SU-DHL-6 (cell line): ENCODE results near the gene SUPT6H.
"Not testable (repeated sequence)": the region's sequence is repeated elsewhere in the genome, so short reads cannot be mapped to it uniquely, and the experiment has no call there.

ENCODE experiments used
- CTCF ChIP-seq: fragments of 200-600 bp; sonication (generic); IDR thresholded peaks from one replicate; pipeline ENCODE4 v1.5.1; 2017; ENCODE audit warnings: antibody characterized with exemption, mild to moderate bottlenecking, low read length, moderate library complexity; ENCODE audit not compliant: insufficient read depth, poor library complexity, severe bottlenecking
- EZH2phosphoT487 ChIP-seq: fragments of 200-600 bp; sonication (generic), shearing (Covaris generic); conservative IDR thresholded peaks from 2 replicates; pipeline ENCODE4 v1.6.1; 2018; ENCODE audit warnings: mild to moderate bottlenecking, antibody characterized with exemption, low read length, moderate library complexity, mixed read lengths

DNA sequence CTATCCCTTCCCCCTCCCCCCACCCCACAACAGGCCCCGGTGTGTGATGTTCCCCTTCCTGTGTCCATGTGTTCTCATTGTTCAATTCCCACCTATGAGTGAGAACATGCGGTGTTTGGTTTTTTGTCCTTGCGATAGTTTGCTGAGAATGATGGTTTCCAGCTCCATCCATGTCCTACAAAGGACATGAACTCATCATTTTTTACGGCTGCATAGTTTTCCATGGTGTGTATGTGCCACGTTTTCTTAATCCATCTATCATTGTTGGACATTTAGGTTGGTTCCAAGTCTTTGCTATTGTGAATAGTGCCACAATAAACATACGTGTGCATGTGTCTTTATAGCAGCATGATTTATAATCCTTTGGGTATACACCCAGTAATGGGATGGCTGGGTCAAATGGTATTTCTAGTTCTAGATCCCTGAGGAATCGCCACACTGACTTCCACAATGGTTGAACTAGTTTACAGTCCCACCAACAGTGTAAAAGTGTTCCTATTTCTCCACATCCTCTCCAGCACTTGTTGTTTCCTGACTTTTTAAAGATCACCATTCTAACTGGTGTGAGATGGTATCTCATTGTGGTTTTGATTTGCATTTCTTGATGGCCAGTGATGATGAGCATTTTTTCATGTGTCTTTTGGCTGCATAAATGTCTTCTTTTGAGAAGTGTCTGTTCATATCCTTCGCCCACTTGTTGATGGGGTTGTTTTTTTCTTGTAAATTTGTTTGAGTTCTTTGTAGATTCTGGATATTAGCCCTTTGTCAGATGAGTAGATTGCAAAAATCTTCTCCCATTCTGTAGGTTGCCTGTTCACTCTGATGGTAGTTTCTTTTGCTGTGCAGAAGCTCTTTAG, 74.1 kb downstream of the SUPT6H start:
- TF ChIP-seq CTCF, EZH2phosphoT487: not testable (repeated sequence)
